HG02588 (cell line): ENCODE results near the gene NVL.
"Not testable (repeated sequence)": the region's sequence is repeated elsewhere in the genome, so short reads cannot be mapped to it uniquely, and the experiment has no call there.

Experiments used
- ATAC-seq: cut with Tn5 transposase; IDR thresholded peaks from one replicate; pipeline ENCODE4 v1.9.1; 2021; ENCODE audit warnings: mild to moderate bottlenecking, moderate library complexity; ENCODE audit not compliant: unreplicated experiment

NVL gene

GRCh38 chr1:224238212-224238611, 91.8 kb downstream of the NVL start:
- no peak for ATAC-seq

- no peak for ATAC-seq
Observed at GRCh38 chr1:224237119-224237881, 92.7 kb downstream of the NVL start.

GRCh38 chr1:224235813-224236493, 94.0 kb downstream of the NVL start:
- no peak for ATAC-seq

- ATAC-seq, result no peak
Observed at GRCh38 chr1:224234017-224234416, 96.0 kb downstream of the NVL start.

- no peak for ATAC-seq
Observed at GRCh38 chr1:224226849-224227502, 103.0 kb downstream of the NVL start.

GRCh38 chr1:224223819-224224714, 105.9 kb downstream of the NVL start:
- ATAC-seq, result no peak

GRCh38 chr1:224219612-224220059, 110.3 kb downstream of the NVL start:
- no peak for ATAC-seq

GRCh38 chr1:224219011-224219611, 110.9 kb downstream of the NVL start:
- ATAC-seq, result no peak

- ATAC-seq, result no peak
Observed at GRCh38 chr1:224217655-224218623, 112.0 kb downstream of the NVL start.

- no peak for ATAC-seq
Observed at GRCh38 chr1:224216382-224216781, 113.6 kb downstream of the NVL start.

- ATAC-seq, result no peak
Observed at GRCh38 chr1:224213438-224214119, 116.4 kb downstream of the NVL start.

- no peak for ATAC-seq
Observed at GRCh38 chr1:224212618-224213061, 117.3 kb downstream of the NVL start.

GRCh38 chr1:224211206-224211962, 118.6 kb downstream of the NVL start:
- ATAC-seq, result no peak

- ATAC-seq, result not testable (repeated sequence)
Observed at GRCh38 chr1:224205931-224206538, 123.9 kb downstream of the NVL start.

- no peak for ATAC-seq
Observed at GRCh38 chr1:224205438-224205840, 124.5 kb downstream of the NVL start.

GRCh38 chr1:224203243-224204016, 126.5 kb downstream of the NVL start:
- no peak for ATAC-seq

GRCh38 chr1:224201853-224202252, 128.1 kb downstream of the NVL start:
- ATAC-seq, result no peak
